CD4-positive, alpha-beta T cell treated with Interleukin-15 for 4 hours (primary cell): ENCODE measurements around the gene IL2RA.
A peak's percentile ranks its signal among the peaks of the same experiment; 100 is the strongest.
"Not testable (repeated sequence)": the region's sequence is repeated elsewhere in the genome, so short reads cannot be mapped to it uniquely, and the experiment has no call there.

Experiments used
- DNase-seq: peaks from one replicate; pipeline ENCODE4 v3.0.0-alpha.2; 2020; ENCODE audit warnings: low spot score

Gene IL2RA

DNA sequence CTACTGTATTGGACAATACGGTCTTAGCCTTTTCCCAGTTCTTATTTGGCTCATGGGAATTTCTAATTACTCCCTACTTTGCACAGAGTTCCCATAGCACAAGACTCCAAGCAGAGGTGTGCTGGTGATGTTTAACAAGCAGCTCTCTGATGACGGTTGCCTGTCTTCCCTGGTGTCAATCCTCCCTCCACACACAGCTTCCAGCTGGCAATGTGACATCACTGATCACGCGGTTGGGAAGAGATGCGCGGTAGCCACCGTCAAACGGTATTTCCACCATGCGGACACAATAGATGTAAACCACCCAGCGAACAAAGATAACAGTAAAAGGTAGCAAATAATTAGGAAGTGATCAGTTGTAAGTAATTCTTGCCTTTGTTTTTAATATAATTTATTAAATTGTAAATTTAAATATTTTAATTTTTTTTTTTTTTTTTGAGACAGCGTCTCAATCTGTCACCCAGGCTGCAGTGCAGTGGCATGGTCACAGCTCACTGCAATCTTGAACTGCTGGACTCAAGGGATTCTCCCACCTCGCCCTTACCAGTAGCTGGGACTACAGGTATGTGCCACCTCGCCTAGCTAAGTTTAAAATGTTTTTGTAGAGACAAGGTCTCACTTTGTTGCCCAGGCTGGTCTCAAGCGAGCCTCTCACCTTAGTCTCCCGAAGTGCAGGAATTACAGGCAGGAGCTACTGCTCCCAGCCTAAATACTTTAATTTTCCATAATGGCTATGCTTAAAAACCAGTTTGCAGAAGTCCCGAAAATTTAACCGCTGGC, 48.6 kb downstream of the IL2RA start:
- no peak for DNase-seq

DNA sequence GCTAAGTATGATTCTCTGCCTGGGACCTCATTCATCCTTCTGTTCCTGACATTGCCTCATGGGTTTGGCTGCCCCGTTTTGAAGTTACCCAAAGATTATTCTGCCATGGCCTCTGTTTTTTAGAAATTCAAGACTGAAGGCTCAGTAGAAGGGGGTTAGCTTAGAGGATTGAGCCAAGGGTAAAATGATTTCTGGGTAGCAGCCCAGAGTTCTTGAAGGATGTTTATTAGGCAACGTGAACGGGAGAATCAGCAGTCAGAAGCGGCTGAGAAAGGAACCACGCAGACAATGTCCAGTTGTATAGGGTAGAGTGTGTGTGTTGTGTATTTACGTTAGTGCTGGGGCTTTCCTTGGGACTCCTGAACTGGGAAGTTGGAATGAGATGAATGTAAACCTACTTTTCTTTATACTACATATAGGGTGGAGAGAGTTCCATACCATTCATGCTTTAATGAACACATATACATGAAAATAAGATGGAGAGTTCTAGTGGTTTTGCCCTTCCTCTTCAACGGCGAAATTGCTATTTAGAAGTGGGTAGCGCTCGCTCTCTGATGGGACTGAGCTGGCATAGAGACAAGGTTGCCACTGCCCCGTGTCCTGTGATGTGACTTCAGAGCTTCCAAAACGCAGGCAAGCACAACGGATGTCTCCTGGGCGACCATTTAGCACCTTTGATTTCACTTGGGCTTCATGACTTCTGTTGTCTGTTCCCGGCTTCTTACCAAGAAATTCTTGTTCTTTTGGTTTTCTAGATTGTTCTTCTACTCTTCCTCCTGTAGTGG, 49.9 kb downstream of the IL2RA start:
- DNase-seq, result no peak

DNA sequence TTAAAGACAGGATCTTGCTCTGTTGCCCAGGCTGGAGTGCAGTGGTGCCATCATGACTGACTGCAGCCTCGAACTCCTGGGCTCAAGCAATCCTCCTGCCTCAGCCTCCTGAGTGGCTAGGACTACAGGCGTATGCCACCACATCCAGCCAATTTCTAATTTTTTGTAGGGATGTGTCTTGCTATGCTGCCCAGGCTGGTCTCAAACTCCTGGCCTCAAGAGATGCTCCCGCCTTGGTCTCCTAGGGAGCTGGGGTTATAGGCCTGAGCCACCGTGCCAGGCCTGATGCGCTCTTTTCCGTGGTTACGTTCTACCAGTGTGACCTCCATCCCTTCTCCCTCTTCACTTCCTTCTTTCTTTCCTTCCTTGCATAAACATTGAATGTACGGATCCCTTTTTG, 50.6 kb downstream of the IL2RA start:
- DNase-seq, result no peak

DNA sequence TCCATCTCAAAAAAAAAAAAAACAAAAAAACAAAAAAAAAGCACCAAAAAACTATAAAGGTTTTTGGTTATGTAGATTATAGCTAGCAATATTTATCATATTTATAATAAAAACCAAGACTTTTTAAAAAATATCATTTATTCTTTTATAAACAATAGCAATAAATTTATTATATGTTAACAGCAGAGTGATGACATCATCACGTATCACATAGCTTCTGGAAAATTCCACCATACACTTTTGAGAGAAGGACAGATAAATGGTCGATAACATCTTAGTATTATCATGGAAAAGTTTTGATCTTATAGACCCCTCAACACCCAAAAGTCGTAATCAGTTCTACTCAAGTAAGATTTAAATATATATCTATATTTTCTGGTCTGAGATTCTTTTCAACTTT, 51.6 kb downstream of the IL2RA start:
- DNase-seq, result no peak

DNA sequence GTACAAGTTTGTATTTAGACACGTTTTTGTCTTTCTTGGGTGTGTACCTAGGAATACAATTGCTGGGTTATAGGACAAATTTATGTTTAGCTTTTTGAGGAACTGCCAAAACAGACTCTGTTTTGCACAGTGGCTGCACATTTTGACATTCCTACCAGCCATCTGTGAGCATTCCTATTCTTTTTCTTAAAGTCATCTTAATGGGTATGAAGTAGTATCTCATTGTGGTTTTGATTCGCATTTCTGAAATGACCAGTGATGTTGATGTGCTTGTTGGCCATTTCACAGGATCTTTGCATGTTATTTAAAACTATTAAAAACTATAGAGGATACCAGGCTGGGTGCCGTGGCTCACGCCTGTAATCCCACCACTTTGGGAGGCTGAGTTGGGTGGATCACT, 52.2 kb downstream of the IL2RA start:
- no peak for DNase-seq

DNA sequence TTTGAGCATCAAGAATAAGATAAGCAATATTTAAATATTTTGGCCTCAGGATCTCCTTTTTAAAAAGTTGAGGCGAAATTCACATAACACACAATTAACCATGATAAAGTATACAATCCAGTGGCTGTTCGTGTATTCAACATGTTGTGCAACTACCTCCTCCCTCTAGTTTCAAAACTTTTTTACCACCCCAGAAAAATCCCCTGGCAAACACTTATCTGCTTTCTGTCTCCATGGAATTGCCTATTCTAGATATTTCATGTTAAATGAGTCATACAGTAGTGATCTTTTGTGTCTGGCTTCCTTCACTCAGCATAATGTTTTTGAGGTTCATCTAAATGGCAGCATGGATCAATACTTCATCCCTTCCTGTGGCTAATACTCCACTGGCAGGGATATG, 53.0 kb downstream of the IL2RA start:
- peak; percentile 10 for DNase-seq

DNA sequence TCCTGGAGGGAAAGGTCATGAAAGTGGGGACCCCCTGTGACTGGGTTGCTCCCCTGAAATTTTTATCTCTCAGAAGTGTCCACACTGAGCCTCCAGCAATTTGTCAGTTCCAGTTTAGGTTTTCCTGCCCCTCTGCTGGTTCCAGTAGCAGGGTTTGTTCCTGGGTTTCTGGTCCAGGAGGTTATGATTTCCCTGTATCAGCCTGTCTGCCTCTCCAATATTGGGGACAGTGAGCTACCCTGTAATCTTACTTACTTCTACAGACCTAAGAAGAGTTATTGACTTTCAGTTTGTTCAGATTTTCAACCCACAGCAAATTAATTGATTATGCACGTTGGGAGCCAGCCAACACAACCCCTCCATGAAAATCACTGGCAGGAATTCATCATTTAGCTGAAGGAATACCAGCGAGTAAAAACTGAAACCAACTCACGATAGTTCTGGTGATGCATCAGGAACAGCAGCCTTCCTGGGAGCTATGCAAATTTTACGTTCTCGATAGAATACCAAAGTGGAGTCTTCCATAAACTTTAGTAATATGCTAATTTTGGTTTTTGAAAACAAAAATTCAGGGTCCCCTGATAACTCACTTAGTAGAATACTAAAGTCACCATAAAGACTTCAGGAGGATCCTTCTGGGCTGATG, 53.5 kb downstream of the IL2RA start:
- no peak for DNase-seq

DNA sequence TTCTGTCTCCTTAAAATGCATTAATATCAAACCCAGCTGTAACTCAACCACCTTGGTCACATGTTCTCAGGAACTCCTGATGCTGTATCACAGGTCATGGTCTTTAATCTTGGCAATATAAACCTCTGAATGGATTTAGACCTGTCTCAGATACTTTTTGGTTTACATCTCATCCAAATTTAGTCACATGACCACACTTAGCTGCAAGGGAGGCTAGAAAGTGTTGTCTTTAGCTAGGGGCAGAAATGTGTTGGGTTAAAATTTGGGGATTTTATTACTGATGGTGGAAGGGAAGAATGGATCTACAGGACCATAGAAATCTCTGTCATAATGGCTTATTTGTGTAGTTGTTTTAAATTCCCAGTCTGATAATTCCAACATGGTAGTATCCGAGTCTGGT, 55.2 kb downstream of the IL2RA start:
- no peak for DNase-seq

DNA sequence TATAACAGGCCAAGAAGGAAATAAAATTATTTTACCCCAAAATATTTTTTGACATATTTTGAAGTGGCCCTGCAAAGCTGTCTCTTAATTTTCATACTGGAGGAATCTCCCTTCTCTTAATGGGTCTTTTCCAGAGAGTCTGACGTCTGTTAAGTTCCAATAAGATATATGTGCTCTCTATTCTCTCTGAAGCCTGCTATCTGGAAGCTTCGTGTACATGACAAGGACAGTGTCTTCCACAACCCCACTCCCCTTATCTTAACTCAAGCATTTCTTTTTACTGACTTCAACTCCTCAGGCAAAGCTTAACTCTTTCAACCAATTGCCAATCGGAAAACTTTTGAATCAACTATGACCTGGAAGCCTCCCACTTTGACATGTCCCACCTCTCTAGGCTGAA, 55.6 kb downstream of the IL2RA start:
- DNase-seq, result no peak

DNA sequence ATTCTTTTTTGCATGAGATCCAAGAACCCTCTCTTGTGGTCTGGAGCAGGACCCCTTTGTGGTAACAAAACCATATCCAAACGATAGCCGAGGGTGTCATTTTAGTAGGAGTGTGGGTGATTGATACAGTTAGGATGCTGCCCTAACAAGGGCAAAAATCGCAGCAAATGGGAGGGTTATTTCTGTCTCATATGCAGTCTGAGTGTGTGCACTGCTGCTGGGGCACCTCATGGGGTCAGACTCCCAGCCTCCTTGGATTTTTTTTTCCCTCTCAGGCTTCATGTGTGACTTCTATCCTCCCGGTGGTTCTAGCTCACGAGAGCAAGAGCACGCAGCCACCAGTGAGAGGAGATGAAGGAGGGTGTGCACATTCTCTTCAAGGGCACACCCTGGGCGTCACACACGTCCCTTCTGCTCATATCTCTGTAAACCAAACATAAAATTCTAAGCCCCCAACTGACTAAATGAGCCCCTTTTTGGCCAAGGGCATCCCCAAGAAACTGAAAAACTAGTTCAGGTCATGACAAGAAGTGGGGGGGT, 56.2 kb downstream of the IL2RA start:
- no peak for DNase-seq

DNA sequence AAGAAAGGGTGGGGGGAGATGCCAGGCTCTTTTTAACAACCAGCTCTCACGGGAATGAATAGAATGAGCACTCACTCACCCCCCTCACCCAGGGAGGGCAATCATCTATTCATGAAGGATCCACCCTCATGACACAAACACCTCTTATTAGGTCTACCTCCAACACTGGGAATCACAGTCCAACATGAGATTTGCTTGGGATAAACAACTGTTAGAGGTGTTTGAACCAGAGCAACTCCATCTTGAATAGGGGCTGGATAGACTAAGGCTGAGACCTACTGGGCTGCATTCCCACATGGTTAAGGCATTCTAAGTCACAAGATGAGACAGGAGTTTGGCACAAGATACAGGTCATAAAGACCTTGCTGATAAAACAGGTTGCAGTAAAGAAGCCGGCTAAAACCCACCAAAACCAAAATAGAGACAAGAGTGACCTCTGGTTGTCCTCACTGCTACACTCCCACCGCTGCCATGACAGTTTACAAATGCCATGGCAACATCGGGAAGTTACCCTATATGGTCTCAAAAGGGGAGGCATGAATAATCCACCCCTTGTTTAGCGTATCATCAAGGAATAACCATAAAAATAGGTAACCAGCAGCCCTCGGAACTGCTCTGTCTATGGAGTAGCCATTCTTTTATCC, 56.9 kb downstream of the IL2RA start:
- DNase-seq, result not testable (repeated sequence)

DNA sequence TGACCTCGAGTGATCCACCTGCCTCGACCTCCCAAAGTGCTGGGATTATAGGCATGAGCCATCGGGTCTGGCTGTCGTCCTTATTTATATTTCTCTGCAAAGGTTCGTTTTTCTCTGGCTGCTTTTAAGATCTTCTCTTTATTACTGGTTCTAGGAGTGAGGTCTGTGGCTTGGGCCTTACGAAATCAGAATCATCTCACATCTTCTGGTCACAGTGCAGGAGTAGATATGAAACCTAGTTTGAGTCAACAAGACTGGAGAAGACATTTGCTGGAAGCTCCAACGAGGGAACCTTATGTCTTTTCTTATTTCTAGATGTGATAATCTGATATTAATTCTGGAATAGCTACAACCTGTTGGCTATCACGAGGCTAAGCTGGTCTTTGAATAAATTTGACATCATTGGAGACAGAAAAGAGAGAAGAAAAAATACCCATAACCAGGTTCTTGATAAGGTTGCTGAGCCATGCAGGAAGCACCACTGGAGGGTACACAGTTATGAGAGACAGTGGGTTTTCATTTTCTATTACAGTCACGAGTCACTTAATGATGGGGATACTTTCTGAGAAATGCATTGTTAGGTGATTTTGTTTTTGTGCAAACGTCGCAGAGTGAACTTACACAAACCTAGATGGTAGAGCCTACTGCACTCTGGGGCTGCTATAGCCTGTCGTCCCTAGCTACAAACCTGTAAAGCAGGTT, 59.2 kb downstream of the IL2RA start:
- no peak for DNase-seq

DNA sequence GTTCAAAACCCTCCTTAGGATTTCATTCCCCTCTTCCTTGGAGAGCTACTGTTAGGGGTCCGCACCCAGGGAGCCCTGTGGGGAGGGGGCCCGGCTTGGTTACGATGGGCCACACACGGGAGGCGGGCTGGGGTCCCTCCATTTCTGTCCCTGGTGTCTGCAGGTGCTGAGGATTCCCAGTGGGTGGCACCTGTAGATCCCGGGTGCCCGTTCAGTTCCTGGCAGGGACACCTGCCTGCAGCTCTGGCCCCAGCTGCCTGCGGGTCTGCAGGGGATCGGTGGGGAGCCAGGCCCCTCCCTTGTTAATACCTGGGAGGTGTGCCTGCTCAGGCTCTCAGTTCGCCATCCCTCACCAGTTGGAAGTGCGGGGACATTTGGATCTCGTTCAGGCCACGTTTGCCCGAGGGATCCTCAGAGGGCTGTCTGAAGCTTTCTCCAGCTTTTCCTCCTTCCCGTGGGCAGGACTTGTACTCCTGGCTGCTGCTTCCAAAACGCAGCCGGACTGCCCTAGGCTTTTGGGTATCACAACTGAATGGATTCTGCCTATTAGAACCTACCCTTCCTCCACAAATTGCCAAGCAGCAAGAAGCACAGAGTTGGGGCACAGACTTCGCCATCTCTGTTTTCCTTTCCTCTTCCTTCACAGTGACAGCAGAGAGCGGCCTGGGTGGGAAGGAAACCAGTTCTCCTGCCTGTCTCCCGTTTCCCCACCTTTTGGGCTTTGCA, 62.6 kb downstream of the IL2RA start:
- DNase-seq, result no peak

DNA sequence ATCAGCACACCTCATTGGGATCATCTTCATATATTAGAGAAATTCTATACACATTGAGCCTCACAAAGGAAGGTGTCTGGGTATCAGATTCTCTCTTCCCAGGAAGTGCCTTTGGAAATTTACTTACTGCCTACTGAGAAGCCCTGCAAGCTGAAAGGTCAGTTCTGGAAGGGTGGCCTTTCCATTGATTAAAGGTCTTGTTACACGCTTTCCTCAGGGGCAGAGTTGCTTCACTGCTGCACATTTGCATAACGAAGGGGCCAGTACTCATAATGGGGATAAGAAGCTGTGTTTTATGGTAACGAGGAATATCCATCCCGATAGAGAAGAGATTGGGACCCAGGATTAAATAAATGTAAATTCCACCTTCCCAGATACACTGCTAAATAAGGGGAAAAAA, 65.5 kb downstream of the IL2RA start:
- no peak for DNase-seq

DNA sequence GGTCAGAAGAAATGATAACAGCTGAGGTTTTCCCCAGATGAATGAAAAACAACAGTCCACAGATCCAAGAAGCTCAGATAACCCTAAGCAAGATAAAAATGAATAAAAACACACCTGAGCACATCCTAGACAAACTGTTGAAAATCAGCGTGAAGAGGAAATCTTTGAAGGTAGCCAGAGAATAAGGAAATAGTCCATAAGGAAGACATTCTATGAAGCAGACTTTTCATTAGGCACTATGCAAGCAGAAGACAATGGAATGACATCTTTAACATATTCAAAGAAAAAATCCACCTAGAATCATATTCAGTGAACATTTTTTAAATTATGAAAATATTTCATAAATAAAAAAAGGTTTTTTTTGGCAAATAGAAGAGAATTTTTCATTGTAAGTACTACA, 69.8 kb downstream of the IL2RA start:
- no peak for DNase-seq

DNA sequence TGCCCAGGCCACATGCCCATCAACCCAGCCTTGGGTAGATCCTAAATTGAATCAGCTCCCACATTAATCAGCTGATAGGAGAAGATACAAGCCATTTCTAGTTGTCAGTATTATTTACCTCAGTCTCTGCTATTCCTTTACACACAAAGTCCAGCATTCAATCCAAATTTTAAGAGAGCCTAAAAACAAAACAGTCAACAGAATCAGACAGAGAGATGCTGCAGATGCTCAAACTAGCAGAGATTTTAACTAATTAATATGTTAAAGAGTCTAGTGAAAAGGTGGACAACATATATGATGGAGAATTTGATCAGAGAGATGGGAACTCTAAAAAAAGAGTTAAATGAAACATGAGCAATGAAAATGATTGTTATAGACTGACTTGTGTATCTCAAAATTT, 70.5 kb downstream of the IL2RA start:
- DNase-seq, result no peak

DNA sequence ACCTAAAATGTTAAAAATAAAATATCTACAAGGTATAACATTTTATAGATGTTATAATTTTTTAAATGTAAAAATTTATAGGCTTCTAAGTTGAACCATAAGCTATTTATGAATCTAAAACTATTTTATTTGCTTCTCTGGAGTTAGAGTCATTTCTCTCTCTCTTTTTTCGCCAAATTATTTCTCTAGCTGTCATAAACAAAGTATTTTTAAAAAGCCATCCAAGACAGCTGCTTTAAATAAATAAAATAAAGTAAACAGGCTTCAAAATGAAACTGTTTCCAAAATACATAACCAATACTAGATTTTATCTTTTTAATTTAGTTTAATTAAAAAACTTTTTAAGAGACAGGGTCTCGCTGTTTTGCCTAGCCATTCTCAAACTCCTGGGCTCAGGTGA, 72.4 kb downstream of the IL2RA start:
- no peak for DNase-seq

DNA sequence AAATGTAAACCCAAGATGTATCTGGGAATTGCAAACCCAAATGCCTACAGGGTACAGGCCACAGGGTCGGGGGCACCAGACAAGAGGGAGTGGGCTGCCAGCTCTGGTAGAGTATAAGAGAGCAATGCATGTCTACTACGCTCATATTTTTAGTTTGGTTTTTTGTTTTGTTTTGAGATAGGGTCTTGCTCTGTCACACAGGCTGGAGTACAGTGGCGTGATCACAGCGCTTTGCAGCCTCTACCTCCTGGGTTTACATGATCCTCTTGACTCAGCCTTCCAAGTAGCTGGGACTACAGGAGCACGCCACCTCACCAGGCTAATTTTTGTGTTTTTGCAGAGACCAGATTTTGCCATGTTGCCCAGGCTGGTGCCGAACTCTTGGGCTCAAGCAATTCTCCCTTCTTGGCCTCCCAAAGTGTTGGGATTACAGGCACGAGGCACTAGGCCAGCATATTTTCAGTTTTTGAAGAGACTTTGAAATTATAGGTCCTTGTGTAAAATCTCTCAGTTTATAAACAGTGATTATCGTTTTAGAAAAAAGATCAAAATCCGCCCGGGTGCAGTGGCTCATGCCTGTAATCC, 73.7 kb downstream of the IL2RA start:
- DNase-seq, result no peak

DNA sequence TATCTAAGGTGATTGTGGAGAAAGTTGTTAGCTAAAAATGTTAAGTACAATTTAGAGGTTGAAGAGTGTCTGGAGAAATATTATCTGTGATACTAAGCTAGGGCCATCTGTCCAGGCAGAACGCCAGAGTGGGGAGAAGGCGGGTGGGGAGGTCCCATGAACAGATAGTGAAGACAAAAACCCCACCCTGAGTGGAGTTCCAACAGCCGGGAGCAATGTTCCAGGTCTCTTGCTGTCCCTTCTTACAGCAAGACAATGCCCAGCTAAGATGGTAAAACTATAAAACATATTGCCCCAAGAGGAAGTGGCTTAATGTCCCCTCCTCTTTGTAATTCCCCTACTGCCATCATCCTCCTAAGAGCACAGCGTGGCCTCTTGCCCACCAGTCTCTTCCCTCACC, 74.4 kb downstream of the IL2RA start:
- DNase-seq, result no peak

DNA sequence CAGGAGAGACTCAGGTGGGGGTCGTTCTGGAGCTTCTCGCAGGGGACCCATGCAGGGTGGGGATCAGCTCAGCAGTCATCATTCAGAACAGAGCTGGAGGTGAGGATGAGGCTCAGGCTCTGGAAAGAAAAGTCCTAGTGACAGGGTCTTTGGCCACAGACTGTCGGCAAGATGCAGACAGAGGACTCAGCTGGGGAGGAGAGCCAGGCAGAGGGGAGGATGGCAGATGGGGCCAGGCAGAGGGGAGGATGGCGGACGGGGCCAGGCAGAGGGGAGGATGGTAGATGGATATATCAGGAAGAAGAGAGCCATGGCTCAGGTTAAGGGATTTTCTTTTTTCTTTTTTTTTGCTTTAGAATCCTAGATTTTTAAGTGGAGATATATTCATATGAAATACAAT, 77.1 kb downstream of the IL2RA start:
- no peak for DNase-seq

DNA sequence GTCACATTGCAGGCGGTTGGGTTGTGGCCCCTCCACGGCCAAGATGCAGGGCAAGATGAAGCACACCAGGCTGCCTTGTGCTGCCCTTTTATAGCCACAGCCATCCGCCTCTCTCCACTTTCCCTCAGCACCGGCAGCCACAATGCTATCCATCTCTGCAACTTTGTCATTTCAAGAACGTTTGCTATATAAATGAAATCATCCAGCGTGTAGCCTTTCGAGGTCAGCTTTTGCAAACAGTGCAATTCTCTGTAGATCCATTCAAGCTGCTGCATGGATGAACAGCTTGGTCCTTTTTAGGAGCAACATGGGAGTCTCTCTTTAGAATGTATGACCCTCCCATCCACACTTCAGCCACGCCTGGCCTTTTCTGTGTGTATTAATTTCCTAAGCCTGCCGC, 78.4 kb downstream of the IL2RA start:
- DNase-seq, result no peak
